ENCODE results near the gene HORMAD2. TPM values are rescaled to one million over a fixed set of nuclear protein-coding genes. Genes with fewer than 3 reads are reported as not detected.
A peak's percentile ranks its signal among the peaks of the same experiment; 100 is the strongest.

HORMAD2 gene
- total and polyA plus RNA-seq, 9 of the 15 experiments (the other 6 are each of a cell fraction or from before 2014, with no cell fraction given): not detected

GRCh38 chr22:30208631-30209603, 128.7 kb downstream of the HORMAD2 start (continued):
- TF ChIP-seq KLF13 (tag; IDR thresholded peaks at IDR 0.05; ENCODE audit: borderline replicate concordance, low read depth) (no peak), NR2C2 (CRISPR knock-in tag; IDR thresholded peaks at IDR 0.05) (no peak), NR2C2 (tag; IDR thresholded peaks at IDR 0.05) (peak; percentile 76), DACH1 (IDR thresholded peaks at IDR 0.05; ENCODE audit: partially characterized antibody) (peak; percentile 70), LEF1 (IDR thresholded peaks at IDR 0.05) (no peak), ZNF347 (CRISPR knock-in tag; IDR thresholded peaks at IDR 0.05; ENCODE audit: low read depth) (no peak), HMGN3 (IDR thresholded peaks at IDR 0.05; ENCODE audit: borderline replicate concordance, extremely low read depth, insufficient read length, low read depth, low read length) (peak; percentile 25), COPS2 (conservative IDR thresholded peaks at IDR 0.05) (no peak), MXI1 (IDR thresholded peaks at IDR 0.05; ENCODE audit: low read depth, low read length) (peak; percentile 40; the same call in 1 of the 2 replicates), ZNF134 (CRISPR knock-in tag; conservative IDR thresholded peaks at IDR 0.05) (no peak; the same call in 1 of the 2 replicates), ZNF311 (CRISPR knock-in tag; IDR thresholded peaks at IDR 0.05) (no peak), PML (IDR thresholded peaks at IDR 0.05; ENCODE audit: low read length) (no peak), ETV5 (CRISPR knock-in tag; IDR thresholded peaks at IDR 0.05; ENCODE audit: low read depth) (peak; percentile 66), NCOR1 (IDR thresholded peaks at IDR 0.05) (peak; percentile 31; the same call in 1 of the 2 replicates)
- TF ChIP-seq, protein P1, sequence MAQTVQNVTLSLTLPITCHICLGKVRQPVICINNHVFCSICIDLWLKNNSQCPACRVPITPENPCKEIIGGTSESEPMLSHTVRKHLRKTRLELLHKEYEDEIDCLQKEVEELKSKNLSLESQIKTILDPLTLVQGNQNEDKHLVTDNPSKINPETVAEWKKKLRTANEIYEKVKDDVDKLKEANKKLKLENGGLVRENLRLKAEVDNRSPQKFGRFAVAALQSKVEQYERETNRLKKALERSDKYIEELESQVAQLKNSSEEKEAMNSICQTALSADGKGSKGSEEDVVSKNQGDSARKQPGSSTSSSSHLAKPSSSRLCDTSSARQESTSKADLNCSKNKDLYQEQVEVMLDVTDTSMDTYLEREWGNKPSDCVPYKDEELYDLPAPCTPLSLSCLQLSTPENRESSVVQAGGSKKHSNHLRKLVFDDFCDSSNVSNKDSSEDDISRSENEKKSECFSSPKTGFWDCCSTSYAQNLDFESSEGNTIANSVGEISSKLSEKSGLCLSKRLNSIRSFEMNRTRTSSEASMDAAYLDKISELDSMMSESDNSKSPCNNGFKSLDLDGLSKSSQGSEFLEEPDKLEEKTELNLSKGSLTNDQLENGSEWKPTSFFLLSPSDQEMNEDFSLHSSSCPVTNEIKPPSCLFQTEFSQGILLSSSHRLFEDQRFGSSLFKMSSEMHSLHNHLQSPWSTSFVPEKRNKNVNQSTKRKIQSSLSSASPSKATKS (CRISPR knock-in tag; IDR thresholded peaks at IDR 0.05): no peak
- TF ChIP-seq, protein P2, sequence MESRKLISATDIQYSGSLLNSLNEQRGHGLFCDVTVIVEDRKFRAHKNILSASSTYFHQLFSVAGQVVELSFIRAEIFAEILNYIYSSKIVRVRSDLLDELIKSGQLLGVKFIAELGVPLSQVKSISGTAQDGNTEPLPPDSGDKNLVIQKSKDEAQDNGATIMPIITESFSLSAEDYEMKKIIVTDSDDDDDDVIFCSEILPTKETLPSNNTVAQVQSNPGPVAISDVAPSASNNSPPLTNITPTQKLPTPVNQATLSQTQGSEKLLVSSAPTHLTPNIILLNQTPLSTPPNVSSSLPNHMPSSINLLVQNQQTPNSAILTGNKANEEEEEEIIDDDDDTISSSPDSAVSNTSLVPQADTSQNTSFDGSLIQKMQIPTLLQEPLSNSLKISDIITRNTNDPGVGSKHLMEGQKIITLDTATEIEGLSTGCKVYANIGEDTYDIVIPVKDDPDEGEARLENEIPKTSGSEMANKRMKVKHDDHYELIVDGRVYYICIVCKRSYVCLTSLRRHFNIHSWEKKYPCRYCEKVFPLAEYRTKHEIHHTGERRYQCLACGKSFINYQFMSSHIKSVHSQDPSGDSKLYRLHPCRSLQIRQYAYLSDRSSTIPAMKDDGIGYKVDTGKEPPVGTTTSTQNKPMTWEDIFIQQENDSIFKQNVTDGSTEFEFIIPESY (CRISPR knock-in tag; IDR thresholded peaks at IDR 0.05): no peak
- TF ChIP-seq, protein P3, sequence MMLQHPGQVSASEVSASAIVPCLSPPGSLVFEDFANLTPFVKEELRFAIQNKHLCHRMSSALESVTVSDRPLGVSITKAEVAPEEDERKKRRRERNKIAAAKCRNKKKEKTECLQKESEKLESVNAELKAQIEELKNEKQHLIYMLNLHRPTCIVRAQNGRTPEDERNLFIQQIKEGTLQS (IDR thresholded peaks at IDR 0.05): peak; percentile 92
- TF ChIP-seq, protein P3 (CRISPR knock-in tag; conservative IDR thresholded peaks at IDR 0.05): peak; percentile 71; the same call in 1 of the 2 replicates
